ENCODE data around the gene TMEFF2. TPM values are rescaled to one million over a fixed set of nuclear protein-coding genes. Genes with fewer than 3 reads are reported as not detected.

The TMEFF2 gene, protein sequence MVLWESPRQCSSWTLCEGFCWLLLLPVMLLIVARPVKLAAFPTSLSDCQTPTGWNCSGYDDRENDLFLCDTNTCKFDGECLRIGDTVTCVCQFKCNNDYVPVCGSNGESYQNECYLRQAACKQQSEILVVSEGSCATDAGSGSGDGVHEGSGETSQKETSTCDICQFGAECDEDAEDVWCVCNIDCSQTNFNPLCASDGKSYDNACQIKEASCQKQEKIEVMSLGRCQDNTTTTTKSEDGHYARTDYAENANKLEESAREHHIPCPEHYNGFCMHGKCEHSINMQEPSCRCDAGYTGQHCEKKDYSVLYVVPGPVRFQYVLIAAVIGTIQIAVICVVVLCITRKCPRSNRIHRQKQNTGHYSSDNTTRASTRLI
- total RNA-seq = under 1 TPM in 1 of 2 donors, not detected in 1; 0.09 TPM
- 3.0 TPM for polyA plus RNA-seq (2013, experiment 1 of 2)
- 2.6 TPM for polyA plus RNA-seq (2013, experiment 2 of 2)
- long read RNA-seq, experiment 1 = 0 reads
- long read RNA-seq, experiment 2 = 0 reads
- long read RNA-seq, experiment 3 = 0 reads
- long read RNA-seq, experiment 4 = 0 reads

DNA sequence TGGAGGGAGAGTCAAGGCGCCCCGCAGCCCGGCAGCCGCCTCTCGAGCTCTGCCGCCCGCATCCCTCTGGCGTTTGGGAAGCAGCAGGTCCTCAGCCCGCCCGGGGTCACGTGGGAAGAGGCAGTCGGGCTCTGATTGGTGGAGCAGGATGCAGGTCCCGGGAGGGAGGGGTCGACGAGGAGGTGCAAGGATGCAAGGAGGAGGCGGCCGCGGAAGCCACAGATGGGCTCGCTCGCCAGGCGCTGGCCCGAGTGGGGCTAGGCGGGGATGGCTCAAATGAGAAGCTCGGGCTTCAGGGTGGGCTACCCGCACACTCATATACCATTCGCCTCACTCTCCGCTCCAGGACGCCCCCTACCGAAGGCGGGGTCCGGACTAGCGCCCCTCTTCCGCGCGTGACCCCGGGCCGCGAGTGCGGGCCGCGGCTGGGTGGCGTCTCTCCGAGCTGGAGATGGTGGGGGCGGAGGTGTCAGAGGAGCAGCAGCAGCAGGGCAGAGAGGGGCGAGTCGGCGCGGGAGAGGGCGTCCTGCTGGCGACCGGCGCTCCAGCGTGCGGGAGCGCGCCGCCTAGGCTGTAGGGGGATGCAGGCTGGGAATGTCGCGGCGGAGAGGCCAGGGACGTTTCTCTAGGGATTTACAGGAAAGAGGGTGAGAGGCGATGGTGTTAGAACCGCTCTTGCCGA is at the start of gene TMEFF2:
TSS of gene TMEFF2 (minus strand) at position 68 of the 682 bp plus-strand sequence. CDS start 409 bp downstream, outside the sequence.
- peak; percentile 98 for DNase-seq
- peaks cover 88% of the 10 kb centered on the region for H3K27me3 ChIP-seq (ENCODE audit: control insufficient read depth, insufficient read depth, low read length, poor library complexity, severe bottlenecking)
- peak within 1 kb of the TSS; percentile 58 for H3K4me3 Mint-ChIP-seq
- WGBS, 2 experiments (ENCODE audit: insufficient coverage in 1 of 2, insufficient read length in 1 of 2) = 0 to 1% methylated on average over 6 to 64 of the region's 64 CpGs
- H3K36me3 ChIP-seq (ENCODE audit: control insufficient read depth, insufficient read depth, low read length) = no peaks in the 10 kb centered on the region
- H3K27ac ChIP-seq (ENCODE audit: low read depth, low read length) = no peak within 1 kb of the TSS
- no peak within 1 kb of the TSS for H3K9ac ChIP-seq (ENCODE audit: extremely low read depth, low read length, poor library complexity, severe bottlenecking)
- no peaks in the 10 kb centered on the region for H3K4me1 ChIP-seq (ENCODE audit: control insufficient read depth, insufficient read depth, low read length)
- TF ChIP-seq, protein P1, sequence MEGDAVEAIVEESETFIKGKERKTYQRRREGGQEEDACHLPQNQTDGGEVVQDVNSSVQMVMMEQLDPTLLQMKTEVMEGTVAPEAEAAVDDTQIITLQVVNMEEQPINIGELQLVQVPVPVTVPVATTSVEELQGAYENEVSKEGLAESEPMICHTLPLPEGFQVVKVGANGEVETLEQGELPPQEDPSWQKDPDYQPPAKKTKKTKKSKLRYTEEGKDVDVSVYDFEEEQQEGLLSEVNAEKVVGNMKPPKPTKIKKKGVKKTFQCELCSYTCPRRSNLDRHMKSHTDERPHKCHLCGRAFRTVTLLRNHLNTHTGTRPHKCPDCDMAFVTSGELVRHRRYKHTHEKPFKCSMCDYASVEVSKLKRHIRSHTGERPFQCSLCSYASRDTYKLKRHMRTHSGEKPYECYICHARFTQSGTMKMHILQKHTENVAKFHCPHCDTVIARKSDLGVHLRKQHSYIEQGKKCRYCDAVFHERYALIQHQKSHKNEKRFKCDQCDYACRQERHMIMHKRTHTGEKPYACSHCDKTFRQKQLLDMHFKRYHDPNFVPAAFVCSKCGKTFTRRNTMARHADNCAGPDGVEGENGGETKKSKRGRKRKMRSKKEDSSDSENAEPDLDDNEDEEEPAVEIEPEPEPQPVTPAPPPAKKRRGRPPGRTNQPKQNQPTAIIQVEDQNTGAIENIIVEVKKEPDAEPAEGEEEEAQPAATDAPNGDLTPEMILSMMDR (conservative IDR thresholded peaks at IDR 0.05) = peak; percentile 64
- H3K36me3 Mint-ChIP-seq (ENCODE audit: low read depth) = no peaks in the 10 kb centered on the region
- H3K27me3 Mint-ChIP-seq (ENCODE audit: insufficient read depth) = peaks cover 86% of the 10 kb centered on the region
- H3K9me3 Mint-ChIP-seq = no peaks in the 10 kb centered on the region
- no peaks in the 10 kb centered on the region for H3K9me3 ChIP-seq (ENCODE audit: control insufficient read depth, low read length)
- H3K27ac Mint-ChIP-seq = no peak within 1 kb of the TSS
- peak within 1 kb of the TSS; percentile 81 for H3K4me3 ChIP-seq (ENCODE audit: low read length)
- peaks cover 18% of the 10 kb centered on the region for H3K4me1 Mint-ChIP-seq

DNA sequence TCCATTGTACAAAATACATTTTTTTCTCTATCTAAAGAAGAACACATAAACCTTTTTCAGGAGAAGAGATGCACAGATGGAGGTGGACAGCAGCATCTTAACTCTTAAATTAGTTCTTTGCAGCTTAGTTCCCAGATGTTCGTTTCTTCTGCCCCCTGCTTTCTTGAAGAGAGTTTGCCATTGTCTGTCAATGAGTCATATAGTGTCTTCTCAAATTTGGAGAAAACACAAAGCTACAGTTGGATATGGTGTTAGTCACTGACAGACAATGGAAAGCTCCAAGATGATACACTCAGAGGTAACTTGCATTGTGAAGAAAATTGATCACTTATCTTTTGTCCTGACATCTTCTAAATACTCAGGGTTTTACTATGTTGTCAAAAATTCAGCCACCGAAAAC is 48.8 kb upstream of the TMEFF2 start:
- H3K9me3 Mint-ChIP-seq = peaks cover 2% of the 10 kb centered on the region
- H3K27ac ChIP-seq (ENCODE audit: low read depth, low read length) = no peak overlapping the region
- no peaks in the 10 kb centered on the region for H3K4me1 ChIP-seq (ENCODE audit: control insufficient read depth, insufficient read depth, low read length)
- TF ChIP-seq, protein P1 (conservative IDR thresholded peaks at IDR 0.05) = no peak
- H3K27me3 ChIP-seq (ENCODE audit: control insufficient read depth, insufficient read depth, low read length, poor library complexity, severe bottlenecking) = no peaks in the 10 kb centered on the region
- H3K4me3 ChIP-seq (ENCODE audit: low read length) = no peak overlapping the region
- no peak overlapping the region for H3K27ac Mint-ChIP-seq
- no peak overlapping the region for H3K9ac ChIP-seq (ENCODE audit: extremely low read depth, low read length, poor library complexity, severe bottlenecking)
- no peak for DNase-seq
- no peaks in the 10 kb centered on the region for H3K27me3 Mint-ChIP-seq (ENCODE audit: insufficient read depth)
- H3K36me3 ChIP-seq (ENCODE audit: control insufficient read depth, insufficient read depth, low read length) = no peaks in the 10 kb centered on the region
- peaks cover 2% of the 10 kb centered on the region for H3K9me3 ChIP-seq (ENCODE audit: control insufficient read depth, low read length)
- no peaks in the 10 kb centered on the region for H3K36me3 Mint-ChIP-seq (ENCODE audit: low read depth)
- 79 to 88% methylated on average over 2 of the region's 2 CpGs for WGBS, 2 experiments (ENCODE audit: insufficient coverage in 1 of 2, insufficient read length in 1 of 2)
- H3K4me3 Mint-ChIP-seq = no peak overlapping the region
- H3K4me1 Mint-ChIP-seq = no peaks in the 10 kb centered on the region

DNA sequence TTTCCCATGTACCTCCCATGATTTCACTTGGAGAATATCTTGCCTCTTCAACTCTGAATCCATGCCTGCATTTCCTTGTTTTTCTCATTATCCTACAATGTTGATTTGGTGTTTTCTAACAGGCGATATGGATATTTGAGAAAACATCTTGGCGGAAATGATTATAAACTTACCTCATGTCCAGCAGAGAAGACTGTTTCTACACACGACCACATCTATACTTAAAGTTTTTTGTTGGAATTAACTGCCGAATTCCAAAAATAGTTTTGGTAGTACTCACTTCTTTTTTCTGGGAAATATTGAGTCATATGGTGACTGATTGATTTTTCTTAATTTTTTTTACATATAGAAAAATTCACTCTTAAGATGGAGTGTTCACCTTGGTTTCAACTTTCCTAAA is 41.4 kb upstream of the TMEFF2 start:
- Histone ChIP-seq H3K27ac (ENCODE audit: low read depth, low read length) (no peak overlapping the region), H3K27me3 (ENCODE audit: control insufficient read depth, insufficient read depth, low read length, poor library complexity, severe bottlenecking) (no peaks in the 10 kb centered on the region), H3K4me1 (ENCODE audit: control insufficient read depth, insufficient read depth, low read length) (no peaks in the 10 kb centered on the region), H3K9ac (ENCODE audit: extremely low read depth, low read length, poor library complexity, severe bottlenecking) (no peak overlapping the region), H3K9me3 (ENCODE audit: control insufficient read depth, low read length) (no peaks in the 10 kb centered on the region), H3K36me3 (ENCODE audit: control insufficient read depth, insufficient read depth, low read length) (no peaks in the 10 kb centered on the region), H3K4me3 (ENCODE audit: low read length) (no peak overlapping the region)
- no peaks in the 10 kb centered on the region for H3K27me3 Mint-ChIP-seq (ENCODE audit: insufficient read depth)
- H3K4me3 Mint-ChIP-seq = no peak overlapping the region
- WGBS, 2 experiments (ENCODE audit: insufficient coverage in 1 of 2, insufficient read length in 1 of 2) = 90 to 91% methylated on average over 2 to 3 of the region's 4 CpGs
- no peaks in the 10 kb centered on the region for H3K9me3 Mint-ChIP-seq
- TF ChIP-seq, protein P1 (conservative IDR thresholded peaks at IDR 0.05) = no peak
- H3K36me3 Mint-ChIP-seq (ENCODE audit: low read depth) = no peaks in the 10 kb centered on the region
- no peaks in the 10 kb centered on the region for H3K4me1 Mint-ChIP-seq
- H3K27ac Mint-ChIP-seq = no peak overlapping the region
- no peak for DNase-seq
